Right renal cortex interstitium (tissue), 3 donors: ENCODE data around the gene TFCP2L1. TPM values are rescaled to one million over a fixed set of nuclear protein-coding genes. Genes with fewer than 3 reads are reported as not detected.
"Not testable (repeated sequence)": the region's sequence is repeated elsewhere in the genome, so short reads cannot be mapped to it uniquely, and the experiment has no call there.

ENCODE experiments used
- DNase-seq, 3 donors: peaks; one replicate each; pipeline ENCODE4 v3.0.0-alpha.2; 2013; ENCODE audit warnings: low read depth in 3 of 3, low spot score in 2 of 3
- polyA plus RNA-seq, 3 donors: library from polyadenylated mRNA; unstranded; fragments of 120-200 nt; gene quantifications; one replicate each; pipeline ENCODE4 v1.2.1, GENCODE V29; 2013; ENCODE audit not compliant: insufficient read length in 3 of 3

TFCP2L1 gene
- polyA plus RNA-seq, 3 donors = 57.6 to 63.5 (median 62.1) TPM

- no peak for DNase-seq
Observed at GRCh38 chr2:121228521-121228920, 56.5 kb downstream of the TFCP2L1 start.

GRCh38 chr2:121227381-121228144 lies 57.4 kb downstream of the TFCP2L1 start:
- DNase-seq = peak; percentile 48 to 75 (median 56)

GRCh38 chr2:121225681-121226080 lies 59.3 kb downstream of the TFCP2L1 start:
- DNase-seq = not testable (repeated sequence)

- DNase-seq = no peak
Observed at GRCh38 chr2:121220995-121221394, 64.0 kb downstream of the TFCP2L1 start.

GRCh38 chr2:121219866-121220265 lies 65.1 kb downstream of the TFCP2L1 start:
- DNase-seq = no peak

- DNase-seq = no peak
Observed at GRCh38 chr2:121218386-121218938, 66.5 kb downstream of the TFCP2L1 start.

GRCh38 chr2:121217627-121218026 lies 67.4 kb downstream of the TFCP2L1 start:
- no peak for DNase-seq

GRCh38 chr2:121214296-121214695 lies 70.7 kb downstream of the TFCP2L1 start:
- no peak for DNase-seq

GRCh38 chr2:121213386-121213785 lies 71.6 kb downstream of the TFCP2L1 start:
- no peak for DNase-seq

GRCh38 chr2:121212661-121213325 lies 72.2 kb downstream of the TFCP2L1 start:
- DNase-seq = no peak

GRCh38 chr2:121211689-121212151 lies 73.3 kb downstream of the TFCP2L1 start:
- no peak for DNase-seq

- no peak for DNase-seq
Observed at GRCh38 chr2:121211251-121211650, 73.8 kb downstream of the TFCP2L1 start.

GRCh38 chr2:121210691-121211090 lies 74.3 kb downstream of the TFCP2L1 start:
- DNase-seq = no peak

- no peak for DNase-seq
Observed at GRCh38 chr2:121209014-121209610, 75.9 kb downstream of the TFCP2L1 start.

- DNase-seq = no peak
Observed at GRCh38 chr2:121207494-121207893, 77.5 kb downstream of the TFCP2L1 start.

GRCh38 chr2:121205321-121205942 lies 79.6 kb downstream of the TFCP2L1 start:
- DNase-seq = no peak

GRCh38 chr2:121203591-121204249 lies 81.3 kb downstream of the TFCP2L1 start:
- no peak for DNase-seq

- no peak for DNase-seq
Observed at GRCh38 chr2:121202541-121203310, 82.3 kb downstream of the TFCP2L1 start.

- DNase-seq = no peak
Observed at GRCh38 chr2:121201796-121202195, 83.2 kb downstream of the TFCP2L1 start.
